Spinal cord (tissue), 10 donors: ENCODE data around the gene KREMEN2. TPM values are rescaled to one million over a fixed set of nuclear protein-coding genes. Genes with fewer than 3 reads are reported as not detected.

Experiments used
- DNase-seq, 6 donors: peaks; one replicate each; pipeline versions ENCODE4 v3.0.0 to v3.0.0-alpha.2; 2013 to 2015; ENCODE audit warnings: low spot score in 6 of 6, low read depth in 4 of 6
- H3K27ac ChIP-seq: one replicate; pipeline ENCODE4 v1.5.1; 2013; ENCODE audit warnings: low read depth, low read length, control low read depth
- H3K27me3 ChIP-seq: one replicate; pipeline ENCODE4 v1.6.1; 2013; ENCODE audit warnings: low read length; ENCODE audit not compliant: control insufficient read depth, insufficient read depth
- H3K36me3 ChIP-seq: one replicate; pipeline ENCODE4 v1.6.1; 2013; ENCODE audit warnings: low read length; ENCODE audit not compliant: control insufficient read depth, insufficient read depth
- H3K4me1 ChIP-seq: one replicate; pipeline ENCODE4 v1.6.1; 2013; ENCODE audit warnings: low read length; ENCODE audit not compliant: control insufficient read depth, insufficient read depth
- H3K4me3 ChIP-seq: one replicate; pipeline ENCODE4 v1.5.1; 2013; ENCODE audit warnings: low read depth, low read length, control low read depth
- H3K9me3 ChIP-seq: one replicate; pipeline ENCODE4 v1.6.1; 2013; ENCODE audit warnings: low read length; ENCODE audit not compliant: control insufficient read depth, insufficient read depth
- WGBS: methylation state at CpG from one replicate; pipeline ENCODE4 v1.1.5; 2013; ENCODE audit warnings: missing lambda C conversion rate; ENCODE audit not compliant: insufficient coverage; 5-methylcytosine and 5-hydroxymethylcytosine counted together
- polyA plus RNA-seq, 2 donors: library from polyadenylated mRNA; unstranded; fragments of 120-200 nt; gene quantifications; one replicate each; pipeline ENCODE4 v1.2.1, GENCODE V29; 2013; ENCODE audit not compliant: insufficient read length in 2 of 2
- total RNA-seq, 2 donors: library from RNA; depleted of rRNA in 1 of 2; stranded (reverse); fragments of 120-200 nt in 1 of 2; fragments of >200 nt in 1 of 2; gene quantifications; one replicate each; pipeline versions ENCODE4 v1.2.3 to v1.2.4, GENCODE V29; 2013 to 2014
- donor health status: healthy.

The KREMEN2 gene
- total and polyA plus RNA-seq, 4 donors, result 0.17 to 1.6 (median 0.82) TPM

DNA sequence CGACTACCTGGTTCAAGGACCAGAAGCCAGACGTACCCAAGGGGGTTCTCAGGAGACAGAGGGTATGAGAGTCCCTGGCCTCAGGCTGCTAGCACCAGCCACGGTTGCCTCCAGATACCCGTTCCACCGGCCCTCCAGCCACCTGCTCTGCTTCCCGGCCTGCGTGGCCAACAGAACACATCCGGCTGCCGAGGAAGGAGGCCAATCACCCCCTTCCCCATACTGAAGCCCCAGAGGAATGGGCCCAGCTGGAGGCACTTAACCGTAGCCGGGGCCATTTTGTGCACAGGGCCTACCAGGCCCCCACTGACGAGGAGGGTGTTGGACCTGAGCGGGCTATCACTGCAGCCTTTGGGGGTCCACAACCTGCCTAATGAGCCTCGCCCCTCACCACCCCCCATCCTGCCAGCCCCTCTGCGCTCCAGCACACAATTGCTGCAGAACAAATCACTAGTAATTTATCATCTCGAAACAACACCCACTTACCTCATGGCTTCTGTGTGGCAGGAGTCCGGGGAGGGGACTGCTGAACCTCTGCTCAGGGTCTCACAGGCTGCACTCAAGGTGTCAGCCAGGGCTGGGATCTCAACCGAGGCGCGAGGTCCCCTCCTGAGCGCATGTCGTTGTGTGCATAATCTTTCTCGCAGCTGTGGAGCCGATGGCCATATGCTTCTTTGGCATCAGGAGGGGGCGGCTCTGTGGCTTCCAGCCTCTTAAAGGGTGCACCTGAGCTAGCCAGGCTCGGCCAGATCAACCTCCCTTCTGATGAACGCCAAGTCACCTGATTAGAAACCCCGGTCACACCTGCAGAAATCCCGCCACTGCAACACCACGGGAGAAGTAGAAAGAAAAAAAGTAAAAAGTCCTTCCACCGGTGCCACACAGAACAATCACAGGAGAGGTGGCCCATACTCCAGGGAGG lies 10.1 kb upstream of the KREMEN2 start:
- no peak overlapping the region for H3K4me3 ChIP-seq
- peaks cover 6% of the 10 kb centered on the region for H3K4me1 ChIP-seq
- DNase-seq, result peak in 1 of 6 donors; percentile 34
- no peak overlapping the region for H3K27ac ChIP-seq
- H3K27me3 ChIP-seq, result peaks cover 7% of the 10 kb centered on the region
- WGBS, result 51% methylated on average over 25 of the region's 31 CpGs
- peaks cover 27% of the 10 kb centered on the region for H3K36me3 ChIP-seq
- H3K9me3 ChIP-seq, result no peaks in the 10 kb centered on the region

DNA sequence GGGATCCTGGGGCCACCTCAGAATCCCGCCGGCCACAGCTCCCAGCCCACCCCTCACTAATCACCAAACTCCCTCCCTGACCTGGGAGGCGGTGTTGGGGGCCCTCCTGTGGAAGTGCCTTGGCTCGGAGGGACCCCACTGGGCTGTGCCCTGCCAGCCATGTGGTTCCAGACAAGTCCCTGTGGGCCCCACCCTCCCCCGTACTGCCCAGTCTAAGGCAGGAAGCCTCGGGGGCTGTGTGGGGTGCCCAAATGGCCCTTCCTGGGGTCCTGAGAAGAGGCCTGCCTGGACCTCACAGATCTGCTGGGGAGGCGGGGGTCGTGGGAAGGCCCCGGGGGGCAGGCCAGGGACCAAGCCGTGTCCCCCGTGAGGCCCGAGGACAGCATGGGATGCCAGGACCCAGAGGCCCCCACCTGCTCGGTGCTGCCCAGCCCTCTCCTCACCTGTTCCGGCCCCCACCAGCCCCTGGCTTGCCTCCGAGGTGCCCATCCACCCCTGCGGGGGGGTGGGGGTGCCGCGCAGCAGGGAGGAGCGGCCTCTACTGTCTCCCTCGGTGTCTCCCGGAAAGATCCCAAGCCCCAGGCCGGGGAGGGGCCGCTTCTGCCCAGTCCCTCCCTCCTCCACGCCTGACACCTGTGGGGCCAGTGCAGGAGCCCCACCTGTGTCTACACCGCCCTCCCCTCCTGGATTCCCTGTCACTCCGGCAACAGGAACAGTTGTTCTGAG lies 9.3 kb upstream of the KREMEN2 start:
- peaks cover 7% of the 10 kb centered on the region for H3K27me3 ChIP-seq
- no peak for DNase-seq
- no peak overlapping the region for H3K4me3 ChIP-seq
- peaks cover 6% of the 10 kb centered on the region for H3K4me1 ChIP-seq
- H3K9me3 ChIP-seq, result no peaks in the 10 kb centered on the region
- H3K27ac ChIP-seq, result no peak overlapping the region
- H3K36me3 ChIP-seq, result peaks cover 18% of the 10 kb centered on the region
- WGBS, result 66% methylated on average over 16 of the region's 26 CpGs

DNA sequence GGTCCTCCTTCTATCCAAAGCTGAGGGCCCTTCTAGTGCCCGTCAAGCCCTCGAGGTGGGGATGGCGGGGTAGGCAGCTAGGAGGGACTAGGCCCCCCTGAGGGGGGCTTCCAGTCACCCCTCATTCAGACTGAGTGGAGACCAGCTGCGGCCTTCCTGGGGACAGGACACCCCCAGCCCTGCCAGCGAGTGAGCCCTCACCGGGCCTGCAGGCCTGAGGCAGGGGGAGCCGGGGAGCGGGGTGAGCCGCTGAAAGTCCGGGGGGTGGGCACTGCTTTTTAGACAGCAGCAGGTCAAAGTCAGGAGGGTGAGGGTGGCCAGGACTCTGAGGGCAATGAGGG lies 8.7 kb upstream of the KREMEN2 start:
- no peaks in the 10 kb centered on the region for H3K9me3 ChIP-seq
- peaks cover 12% of the 10 kb centered on the region for H3K36me3 ChIP-seq
- no peak for DNase-seq
- H3K27ac ChIP-seq, result no peak overlapping the region
- H3K4me1 ChIP-seq, result peaks cover 6% of the 10 kb centered on the region
- H3K27me3 ChIP-seq, result peaks cover 9% of the 10 kb centered on the region
- H3K4me3 ChIP-seq, result no peak overlapping the region
- 48% methylated on average over 8 of the region's 10 CpGs for WGBS

DNA sequence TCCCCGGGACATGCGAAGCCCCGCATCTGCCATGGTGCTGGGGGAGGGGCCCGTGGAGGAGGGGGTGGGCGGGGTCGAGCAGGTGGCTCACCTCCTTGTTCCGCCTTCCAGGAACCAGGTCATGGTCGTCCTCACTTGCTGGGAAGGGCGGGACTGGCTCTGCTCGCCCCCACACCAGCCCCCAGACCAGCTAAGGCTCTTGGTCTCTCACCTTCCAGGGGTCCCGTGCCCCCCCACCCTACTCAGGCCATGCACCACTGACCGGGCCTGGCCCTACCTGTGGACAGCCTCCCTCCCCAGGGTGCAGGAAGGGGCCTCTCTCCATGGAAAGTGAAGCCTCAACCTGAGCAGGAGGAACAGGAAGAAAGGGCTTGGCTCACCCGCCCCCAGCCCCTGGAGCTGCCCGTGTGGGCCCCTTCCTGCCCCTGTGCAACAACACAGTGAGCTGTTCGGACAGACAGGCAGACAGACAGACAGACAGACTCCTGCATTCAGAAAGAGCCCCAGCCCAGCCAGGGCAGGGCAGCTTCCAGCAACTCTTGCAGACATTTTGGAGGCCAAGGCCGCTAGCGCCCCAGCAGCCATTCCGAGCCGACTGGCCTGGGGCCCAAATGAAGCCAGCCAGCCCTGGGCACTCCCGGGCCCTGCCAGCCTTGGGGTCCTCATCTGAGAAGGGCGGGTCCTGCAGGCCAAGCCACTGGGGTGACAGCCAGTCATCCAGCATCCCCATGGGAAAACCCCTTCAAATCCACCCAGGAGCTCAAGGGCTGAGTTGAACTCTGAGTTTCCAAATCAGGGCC lies 8.1 kb upstream of the KREMEN2 start:
- Histone ChIP-seq H3K27me3 (peaks cover 14% of the 10 kb centered on the region), H3K36me3 (peaks cover 6% of the 10 kb centered on the region), H3K4me3 (no peak overlapping the region), H3K27ac (no peak overlapping the region), H3K4me1 (peaks cover 6% of the 10 kb centered on the region), H3K9me3 (no peaks in the 10 kb centered on the region)
- 47% methylated on average over 19 of the region's 21 CpGs for WGBS
- DNase-seq, result no peak

DNA sequence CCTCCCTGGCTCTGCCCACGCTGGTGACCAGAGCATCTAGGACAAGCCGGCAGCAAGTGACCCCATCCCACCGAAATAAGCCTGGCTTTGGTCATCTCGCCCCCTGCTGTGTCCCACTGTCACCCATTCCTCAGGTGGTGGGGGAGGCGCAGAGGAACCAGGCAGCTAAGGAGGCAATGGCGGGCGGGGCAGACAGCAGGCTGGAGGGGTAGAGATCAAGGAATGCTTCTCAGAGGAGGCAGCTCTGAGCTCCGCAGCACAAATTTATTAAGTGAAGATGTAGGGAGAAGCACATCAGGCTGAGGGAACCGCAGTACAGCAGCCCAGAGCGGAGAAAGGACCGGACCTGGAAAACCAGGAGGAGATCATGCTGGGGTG lies 7.5 kb upstream of the KREMEN2 start:
- no peak for DNase-seq
- peaks cover under 1% of the 10 kb centered on the region for H3K36me3 ChIP-seq
- WGBS, result 87% methylated on average over 11 of the region's 11 CpGs
- no peak overlapping the region for H3K4me3 ChIP-seq
- no peak overlapping the region for H3K27ac ChIP-seq
- H3K4me1 ChIP-seq, result peaks cover 6% of the 10 kb centered on the region
- H3K9me3 ChIP-seq, result no peaks in the 10 kb centered on the region
- H3K27me3 ChIP-seq, result peaks cover 16% of the 10 kb centered on the region

DNA sequence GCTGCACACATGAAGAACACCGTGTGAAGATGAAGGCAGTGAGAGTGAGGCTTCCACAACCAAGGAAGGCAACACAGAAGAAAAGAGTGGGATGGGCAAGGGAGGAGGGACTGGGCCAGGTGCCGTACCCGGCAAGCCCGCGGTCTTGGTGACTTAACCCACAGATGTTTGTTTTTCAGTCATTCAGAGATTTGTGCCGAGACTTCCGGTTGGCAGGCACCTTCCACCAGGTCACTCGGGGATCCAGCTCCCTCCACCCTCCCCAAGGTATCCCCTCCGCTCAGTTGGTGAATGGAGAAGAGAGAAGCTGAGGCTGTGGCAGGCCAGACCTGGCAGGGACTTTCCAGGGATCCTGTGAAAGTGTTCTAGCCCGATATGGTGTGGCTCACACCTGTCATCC lies 4.9 kb upstream of the KREMEN2 start:
- DNase-seq, result no peak
- H3K4me3 ChIP-seq, result no peak overlapping the region
- no peaks in the 10 kb centered on the region for H3K36me3 ChIP-seq
- H3K27ac ChIP-seq, result no peak overlapping the region
- peaks cover 20% of the 10 kb centered on the region for H3K4me1 ChIP-seq
- peaks cover 42% of the 10 kb centered on the region for H3K27me3 ChIP-seq
- no peaks in the 10 kb centered on the region for H3K9me3 ChIP-seq
- WGBS, result 72% methylated on average over 9 of the region's 10 CpGs

DNA sequence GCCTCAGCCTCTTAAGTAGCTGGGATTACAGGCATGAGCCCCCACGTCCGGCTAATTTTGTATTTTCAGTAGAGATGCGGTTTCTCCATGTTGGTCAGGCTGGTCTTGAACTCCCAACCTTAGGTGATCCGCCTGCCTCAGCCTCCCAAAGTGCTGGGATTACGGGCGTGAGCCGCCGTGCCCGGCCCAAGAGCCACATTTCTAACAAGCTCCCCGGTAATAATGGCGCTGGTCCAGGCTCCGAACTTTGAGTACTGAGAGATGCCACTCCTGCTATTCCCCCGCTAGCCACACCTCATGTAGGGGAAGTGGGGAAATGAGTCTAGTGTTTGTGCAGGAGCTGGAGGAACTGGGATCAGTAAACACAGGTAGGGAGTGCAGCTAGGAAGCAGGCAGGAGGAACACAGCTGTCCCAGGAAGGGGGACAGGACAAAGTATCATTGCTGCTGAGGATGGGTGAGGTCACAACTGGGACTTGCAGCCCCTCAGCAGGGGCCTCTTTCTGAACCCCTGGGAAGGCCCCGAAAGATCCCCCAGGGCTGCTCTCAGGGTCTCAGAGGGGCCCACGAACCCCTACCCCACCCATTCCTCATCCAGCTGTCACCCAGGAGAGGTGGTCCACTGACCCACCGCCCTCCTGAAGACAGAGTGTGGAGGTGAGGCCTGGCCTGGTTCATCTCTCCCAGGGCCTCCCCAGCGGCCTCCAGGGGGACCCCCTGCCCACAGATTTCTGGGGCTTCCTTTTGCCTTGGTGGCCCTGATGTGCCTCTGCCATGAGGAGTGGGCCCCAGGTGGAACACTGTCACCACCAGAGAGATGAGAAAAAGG lies 3.7 kb upstream of the KREMEN2 start:
- H3K27me3 ChIP-seq, result peaks cover 50% of the 10 kb centered on the region
- no peak for DNase-seq
- H3K4me3 ChIP-seq, result no peak overlapping the region
- no peaks in the 10 kb centered on the region for H3K36me3 ChIP-seq
- H3K4me1 ChIP-seq, result peaks cover 29% of the 10 kb centered on the region
- H3K9me3 ChIP-seq, result no peaks in the 10 kb centered on the region
- WGBS, result 66% methylated on average over 11 of the region's 17 CpGs
- H3K27ac ChIP-seq, result no peak overlapping the region

DNA sequence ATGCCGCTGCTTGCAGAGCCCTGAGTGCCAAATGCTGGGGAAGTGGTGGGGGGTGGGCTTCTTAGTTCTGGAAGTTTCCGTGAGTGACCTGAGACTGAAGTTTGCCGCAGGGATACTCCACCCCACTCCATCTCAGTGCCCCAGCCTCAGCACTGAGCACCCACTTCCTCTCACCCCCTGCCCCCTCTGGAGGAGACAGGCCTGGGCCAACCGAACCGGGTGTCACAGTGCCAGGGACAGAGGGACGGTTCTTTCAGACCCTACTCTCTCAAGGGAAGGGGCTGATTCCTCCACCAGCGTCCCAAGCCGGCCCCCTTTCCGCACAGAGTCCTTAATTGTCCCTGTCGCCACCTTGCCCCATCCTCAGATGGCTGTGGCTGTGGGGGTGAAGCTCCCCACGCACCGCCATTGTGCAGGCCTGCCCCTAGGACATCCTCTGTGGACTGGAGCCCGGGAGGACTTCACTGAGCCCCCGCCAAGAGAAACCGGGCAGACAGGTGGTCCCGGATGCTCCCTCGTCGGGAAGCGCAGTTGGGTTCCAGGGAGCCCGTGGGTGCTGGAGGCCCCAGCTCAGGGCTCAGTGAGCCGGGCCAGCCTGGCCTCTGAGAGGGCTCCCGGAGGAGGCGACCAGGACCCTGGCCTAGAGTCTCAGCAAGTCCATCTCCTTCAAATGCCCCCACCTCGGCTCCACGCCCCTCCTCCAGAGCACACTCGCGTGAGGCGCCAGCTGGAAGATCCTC lies 1.6 kb upstream of the KREMEN2 start:
- H3K27me3 ChIP-seq, result peaks cover 64% of the 10 kb centered on the region
- H3K4me1 ChIP-seq, result peaks cover 34% of the 10 kb centered on the region
- WGBS, result 30% methylated on average over 27 of the region's 28 CpGs
- H3K36me3 ChIP-seq, result peaks cover 3% of the 10 kb centered on the region
- H3K27ac ChIP-seq, result no peak overlapping the region
- DNase-seq, result no peak
- H3K9me3 ChIP-seq, result no peaks in the 10 kb centered on the region
- H3K4me3 ChIP-seq, result no peak overlapping the region
